CD4-positive, CD25-positive, alpha-beta regulatory T cell (primary cell): ENCODE results near the gene GIT2. TPM values are rescaled to one million over a fixed set of nuclear protein-coding genes. Genes with fewer than 3 reads are reported as not detected.

Experiments used
- ATAC-seq, 2 donors: fragments of 150-1000 bp; cut with Tn5 transposase; one replicate each; pipeline ENCODE4 v1.10.0; 2021; ENCODE audit warnings: low read depth in 2 of 2, moderate number of reproducible peaks in 2 of 2, moderate library complexity in 1 of 2
- DNase-seq, 3 donors: peaks; one replicate each; pipeline versions ENCODE4 v3.0.0 to v3.0.0-alpha.2; 2012 to 2022; ENCODE audit warnings: mixed read lengths in 1 of 3
- H3K27ac ChIP-seq: one replicate; pipeline ENCODE4 v1.7.0; 2013; ENCODE audit warnings: mild to moderate bottlenecking, low read length; ENCODE audit not compliant: insufficient read depth, poor library complexity, severe bottlenecking
- H3K27me3 ChIP-seq: one replicate; pipeline ENCODE4 v1.7.0; 2013; ENCODE audit warnings: low read length; ENCODE audit not compliant: control insufficient read depth, insufficient read depth
- H3K36me3 ChIP-seq: one replicate; pipeline ENCODE4 v1.7.0; 2013; ENCODE audit warnings: mild to moderate bottlenecking, low read length, moderate library complexity; ENCODE audit not compliant: control insufficient read depth, insufficient read depth
- H3K4me1 ChIP-seq: 2 replicates; pipeline ENCODE4 v1.7.0; 2013; ENCODE audit warnings: mild to moderate bottlenecking, low read length; ENCODE audit not compliant: insufficient read depth, control insufficient read depth, poor library complexity, severe bottlenecking
- H3K4me3 ChIP-seq: one replicate; pipeline ENCODE4 v1.7.0; 2013; ENCODE audit warnings: low read depth, mild to moderate bottlenecking, low read length, moderate library complexity
- H3K9me3 ChIP-seq, 2 experiments: 1 replicate in 1 of 2; 2 replicates in 1 of 2; pipeline ENCODE4 v1.7.0; 2013; ENCODE audit warnings: low read length in 2 of 2, mild to moderate bottlenecking in 1 of 2, moderate library complexity in 1 of 2; ENCODE audit not compliant: control insufficient read depth in 2 of 2
- H3K27ac Mint-ChIP-seq, 3 donors: one replicate each; pipeline ENCODE4 v1.8.0; 2020 to 2022; ENCODE audit warnings: mild to moderate bottlenecking in 3 of 3, mixed read lengths in 3 of 3, moderate library complexity in 2 of 3
- H3K27me3 Mint-ChIP-seq: one replicate; pipeline ENCODE4 v1.8.0; 2022; ENCODE audit warnings: mild to moderate bottlenecking, mixed read lengths
- H3K36me3 Mint-ChIP-seq: one replicate; pipeline ENCODE4 v1.8.0; 2020; ENCODE audit warnings: mixed read lengths
- H3K4me1 Mint-ChIP-seq, 4 donors: one replicate each; pipeline ENCODE4 v1.8.0; 2020 to 2022; ENCODE audit warnings: mixed read lengths in 4 of 4, mild to moderate bottlenecking in 1 of 4
- H3K4me3 Mint-ChIP-seq, 4 donors: one replicate each; pipeline ENCODE4 v1.8.0; 2020 to 2022; ENCODE audit warnings: mild to moderate bottlenecking in 4 of 4, mixed read lengths in 4 of 4, moderate library complexity in 3 of 4
- H3K9me3 Mint-ChIP-seq, 7 donors: one replicate each; pipeline ENCODE4 v1.8.0; 2020 to 2022; ENCODE audit warnings: mixed read lengths in 7 of 7, mild to moderate bottlenecking in 3 of 7, moderate library complexity in 2 of 7
- polyA plus RNA-seq, 4 donors: library from polyadenylated mRNA; unstranded; fragments of 300-500 nt; fragmentation: Illumina TruSeq; gene quantifications; one replicate each; pipeline ENCODE4 v1.2.3, GENCODE V29; 2021
- total RNA-seq: library from RNA; stranded (reverse); gene quantifications from one replicate; pipeline ENCODE4 v1.2.3, GENCODE V29; 2022

The GIT2 gene
- total and polyA plus RNA-seq, 5 donors from 2014 or later, result 79.0 to 95.3 (median 81.7) TPM

DNA sequence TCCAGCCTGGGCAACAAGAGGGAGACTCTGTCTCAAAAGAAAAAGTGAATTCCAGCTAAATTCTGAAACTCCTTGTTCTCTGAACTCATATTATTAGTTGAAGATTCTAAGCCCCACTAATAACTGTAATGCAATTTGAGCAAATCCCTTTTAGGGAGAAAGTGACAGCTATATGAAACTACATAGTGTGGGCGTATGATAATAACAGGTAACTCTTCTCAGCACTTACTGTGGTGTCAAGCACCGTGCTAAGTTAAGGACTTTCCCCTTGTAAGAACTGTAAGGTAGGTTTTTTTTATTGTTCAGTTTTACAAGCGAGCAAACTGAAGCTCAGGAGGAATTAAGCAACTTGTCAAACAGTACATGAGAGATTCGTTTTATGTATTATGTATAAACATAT lies 8.4 kb upstream of the GIT2 start:
- Histone ChIP-seq H3K36me3 (peaks cover 7% of the 10 kb centered on the region), H3K9me3 (no peaks in the 10 kb centered on the region), H3K4me1 (peaks cover 53% of the 10 kb centered on the region), H3K4me3 (peak overlapping the region; percentile 41), H3K27ac (peak overlapping the region; percentile 30), H3K27me3 (no peaks in the 10 kb centered on the region)
- no peaks in the 10 kb centered on the region for H3K27me3 Mint-ChIP-seq
- DNase-seq, result peak in 1 of 3 donors; percentile 33
- H3K9me3 Mint-ChIP-seq, result no peaks in the 10 kb centered on the region
- peak overlapping the region; percentile 59 to 94 (median 78) for H3K27ac Mint-ChIP-seq
- H3K4me3 Mint-ChIP-seq, result peak overlapping the region in 3 of 4 donors; percentile 53 to 77 (median 54)
- H3K4me1 Mint-ChIP-seq, result peaks cover 16 to 93% (median 66%) of the 10 kb centered on the region in 4 donors
- H3K36me3 Mint-ChIP-seq, result peaks cover 7% of the 10 kb centered on the region
- peak; percentile 43 to 55 for ATAC-seq

DNA sequence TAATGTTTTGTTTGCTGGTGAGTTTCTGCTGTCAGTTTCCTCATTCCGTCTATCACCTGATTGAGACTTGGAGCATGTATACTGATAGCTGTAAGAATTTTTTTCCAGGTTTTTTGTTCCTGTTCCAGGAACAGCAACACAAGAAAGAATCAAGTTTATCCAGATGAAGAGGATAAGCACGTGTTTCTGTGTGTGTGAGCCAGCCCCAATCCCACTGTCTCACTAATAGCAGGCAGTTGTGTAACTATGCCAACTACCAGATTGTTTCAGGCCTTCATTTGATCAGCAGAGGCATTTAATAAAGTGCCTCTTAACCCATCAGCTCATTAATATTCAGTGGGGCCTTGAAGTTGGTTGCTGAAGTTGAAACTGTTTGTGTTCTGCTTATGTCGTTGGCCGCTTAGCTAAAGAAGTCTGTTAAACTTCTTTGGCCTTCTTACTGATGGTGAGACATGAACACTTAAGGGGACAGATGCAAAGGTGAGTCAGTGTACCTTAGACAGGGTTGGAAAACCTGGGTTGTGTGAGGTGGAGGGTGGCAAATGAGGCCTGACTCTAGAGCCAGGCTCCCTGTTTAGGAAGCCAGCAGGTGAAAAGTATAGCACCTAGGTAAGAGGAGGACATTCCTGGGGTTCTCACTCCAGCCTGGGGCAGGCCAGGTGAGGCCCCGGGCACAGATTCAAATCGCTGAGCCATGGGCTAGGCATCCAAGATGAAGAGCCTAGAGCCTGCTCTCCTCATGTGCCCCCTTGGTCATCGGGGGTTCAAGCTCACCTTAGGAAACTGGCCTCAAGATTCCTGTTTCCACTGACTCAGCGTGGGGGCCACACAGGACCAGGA lies 6.7 kb upstream of the GIT2 start:
- Histone ChIP-seq H3K27me3 (no peaks in the 10 kb centered on the region), H3K4me1 (peaks cover 57% of the 10 kb centered on the region), H3K9me3 (no peaks in the 10 kb centered on the region), H3K27ac (no peak overlapping the region), H3K36me3 (peaks cover 7% of the 10 kb centered on the region), H3K4me3 (no peak overlapping the region)
- Mint-ChIP-seq H3K27me3 (no peaks in the 10 kb centered on the region), H3K27ac (peak overlapping the region; percentile 81 to 94 (median 91)), H3K36me3 (peaks cover 4% of the 10 kb centered on the region), H3K4me3 (peak overlapping the region; percentile 41 to 51 (median 48)), H3K4me1 (peaks cover 15 to 91% (median 62%) of the 10 kb centered on the region in 4 donors), H3K9me3 (no peaks in the 10 kb centered on the region)
- no peak for ATAC-seq
- DNase-seq, result no peak

DNA sequence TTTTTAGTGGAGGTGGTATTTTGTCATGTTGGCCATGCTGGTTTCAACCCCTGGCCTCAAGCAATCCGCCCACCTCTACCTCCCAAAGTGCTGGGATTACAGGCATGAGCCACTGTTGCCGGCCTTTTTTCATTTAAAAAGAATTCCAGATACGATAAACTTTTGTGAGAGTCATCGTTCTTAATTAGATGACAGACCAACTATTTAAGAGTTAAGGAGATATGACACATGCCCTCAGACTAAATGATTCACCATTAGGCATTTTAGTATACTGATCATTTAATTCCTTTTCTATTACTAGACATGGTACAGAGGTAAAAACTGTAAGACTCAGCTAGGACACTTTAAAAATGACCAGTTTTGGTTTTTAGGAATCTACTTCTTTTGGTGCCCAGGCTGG lies 5.4 kb upstream of the GIT2 start:
- ATAC-seq (no peak), DNase-seq (no peak)
- Histone ChIP-seq H3K4me1 (peaks cover 55% of the 10 kb centered on the region), H3K27ac (no peak overlapping the region), H3K27me3 (no peaks in the 10 kb centered on the region), H3K9me3 (no peaks in the 10 kb centered on the region), H3K36me3 (peaks cover 7% of the 10 kb centered on the region), H3K4me3 (no peak overlapping the region)
- peaks cover 20 to 92% (median 61%) of the 10 kb centered on the region in 4 donors for H3K4me1 Mint-ChIP-seq
- H3K27ac Mint-ChIP-seq, result no peak overlapping the region
- no peaks in the 10 kb centered on the region for H3K27me3 Mint-ChIP-seq
- H3K4me3 Mint-ChIP-seq, result peak overlapping the region; percentile 29 to 100 (median 72)
- no peaks in the 10 kb centered on the region for H3K9me3 Mint-ChIP-seq
- H3K36me3 Mint-ChIP-seq, result peaks cover 3% of the 10 kb centered on the region

DNA sequence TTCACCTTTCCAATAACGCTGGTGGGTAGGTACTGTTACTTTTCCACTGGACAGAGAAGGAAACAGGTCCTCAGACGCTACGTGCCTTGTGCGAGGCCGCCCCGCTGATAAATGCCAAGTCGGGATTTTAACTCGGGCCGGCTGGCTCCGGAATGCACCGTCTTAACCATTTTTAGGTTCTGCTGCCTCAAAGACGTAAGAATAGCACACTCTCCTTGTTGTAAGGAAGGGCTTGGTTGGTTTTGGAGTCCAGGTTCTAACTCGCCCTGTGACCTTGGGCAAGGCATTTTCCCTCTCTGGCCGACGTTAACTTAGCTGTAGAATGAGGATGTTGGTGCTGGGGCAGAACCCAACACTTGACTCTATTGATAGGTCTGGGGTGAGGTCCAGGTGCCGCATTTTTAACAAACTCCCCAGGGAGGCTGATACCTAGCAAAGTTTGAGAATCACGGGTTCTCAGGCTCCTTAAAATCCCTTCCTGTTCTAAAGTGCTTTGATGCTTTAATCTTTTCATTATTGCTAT lies 3.9 kb upstream of the GIT2 start:
- peaks cover 7% of the 10 kb centered on the region for H3K36me3 ChIP-seq
- no peak for ATAC-seq
- H3K4me3 ChIP-seq, result peak overlapping the region; percentile 83
- H3K27me3 ChIP-seq, result no peaks in the 10 kb centered on the region
- Mint-ChIP-seq H3K27me3 (no peaks in the 10 kb centered on the region), H3K9me3 (no peaks in the 10 kb centered on the region), H3K36me3 (no peaks in the 10 kb centered on the region), H3K4me3 (peak overlapping the region; percentile 98 to 100 (median 99)), H3K4me1 (peaks cover 19 to 84% (median 57%) of the 10 kb centered on the region in 4 donors), H3K27ac (peak overlapping the region; percentile 66 to 96 (median 94))
- peaks cover 49% of the 10 kb centered on the region for H3K4me1 ChIP-seq
- no peaks in the 10 kb centered on the region for H3K9me3 ChIP-seq
- peak overlapping the region; percentile 49 for H3K27ac ChIP-seq
- peak in 1 of 3 donors; percentile 39 for DNase-seq

DNA sequence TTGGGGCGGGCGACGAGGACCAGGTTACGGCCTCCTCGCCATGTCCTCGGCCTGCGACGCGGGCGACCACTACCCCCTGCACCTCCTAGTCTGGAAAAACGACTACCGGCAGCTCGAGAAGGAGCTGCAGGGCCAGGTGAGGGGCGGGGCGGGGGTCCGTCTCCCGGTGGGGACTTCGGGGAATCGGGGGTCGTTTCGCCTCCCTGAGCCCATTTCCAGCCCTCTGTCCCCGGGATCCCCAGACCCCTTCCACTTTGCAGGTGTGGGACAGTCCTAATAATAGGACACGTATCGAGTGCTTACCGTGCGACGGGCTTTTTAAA lies 3.4 kb upstream of the GIT2 start:
- Histone ChIP-seq H3K4me1 (peaks cover 49% of the 10 kb centered on the region), H3K27ac (peak overlapping the region; percentile 49), H3K4me3 (peak overlapping the region; percentile 83), H3K9me3 (no peaks in the 10 kb centered on the region), H3K36me3 (peaks cover 7% of the 10 kb centered on the region), H3K27me3 (no peaks in the 10 kb centered on the region)
- H3K27me3 Mint-ChIP-seq, result no peaks in the 10 kb centered on the region
- no peaks in the 10 kb centered on the region for H3K9me3 Mint-ChIP-seq
- ATAC-seq, result no peak
- no peaks in the 10 kb centered on the region for H3K36me3 Mint-ChIP-seq
- peaks cover 21 to 84% (median 58%) of the 10 kb centered on the region in 4 donors for H3K4me1 Mint-ChIP-seq
- peak overlapping the region; percentile 66 to 96 (median 94) for H3K27ac Mint-ChIP-seq
- DNase-seq, result peak in 1 of 3 donors; percentile 22
- H3K4me3 Mint-ChIP-seq, result peak overlapping the region; percentile 98 to 100 (median 99)

DNA sequence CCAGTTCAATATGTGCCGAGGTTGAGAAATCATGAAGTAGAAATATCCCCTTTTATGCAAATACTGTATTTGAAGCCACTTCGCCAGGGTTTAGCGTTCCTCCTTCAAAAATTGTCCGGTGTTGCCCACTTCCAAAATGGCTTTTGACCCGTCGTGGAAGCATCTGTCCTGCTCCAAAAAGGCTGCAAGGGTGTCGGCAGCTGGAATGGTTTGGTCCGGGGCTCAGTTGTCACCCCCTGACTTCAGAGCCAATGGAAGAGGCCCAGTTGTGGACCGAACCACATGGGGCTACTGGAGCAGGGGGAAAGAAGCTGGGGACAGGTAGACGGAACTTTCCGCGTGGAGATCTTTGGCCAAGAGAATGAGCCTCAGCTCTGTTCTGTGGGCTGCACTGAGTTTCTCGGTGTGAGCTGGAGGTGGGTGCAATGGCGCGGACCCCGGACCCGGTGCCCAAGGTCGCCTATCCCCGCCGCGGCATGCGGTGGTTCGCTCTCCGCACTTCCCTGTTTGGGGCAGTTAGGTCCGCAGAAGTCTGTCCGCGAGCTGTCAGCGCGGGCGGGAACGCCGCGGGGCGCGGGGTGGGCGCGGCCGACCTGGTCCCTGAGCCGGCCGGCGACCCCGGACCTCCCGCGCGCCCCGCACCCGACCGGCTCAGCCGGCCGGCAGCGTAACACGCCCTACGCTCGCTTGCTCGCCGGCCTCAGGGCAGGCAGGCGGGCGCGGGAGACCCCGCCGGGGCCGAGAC lies 2.9 kb upstream of the GIT2 start, which contains the start of gene ANKRD13A:
TSS of gene ANKRD13A (plus strand) at position 527 of the 745 bp plus-strand sequence. CDS start 259 bp downstream, outside the sequence.
- Mint-ChIP-seq H3K36me3 (no peaks in the 10 kb centered on the region), H3K4me1 (peaks cover 26 to 85% (median 58%) of the 10 kb centered on the region in 4 donors), H3K27ac (peak within 1 kb of the TSS; percentile 97 to 99 (median 99)), H3K27me3 (no peaks in the 10 kb centered on the region), H3K9me3 (no peaks in the 10 kb centered on the region), H3K4me3 (peak within 1 kb of the TSS; percentile 98 to 100 (median 99))
- DNase-seq (peak; percentile 85 to 96 (median 92)), ATAC-seq (peak; percentile 70 to 75)
- Histone ChIP-seq H3K4me1 (peaks cover 49% of the 10 kb centered on the region), H3K27ac (peak within 1 kb of the TSS; percentile 66), H3K9me3 (no peaks in the 10 kb centered on the region), H3K4me3 (peak within 1 kb of the TSS; percentile 90), H3K36me3 (peaks cover 7% of the 10 kb centered on the region), H3K27me3 (no peaks in the 10 kb centered on the region)

DNA sequence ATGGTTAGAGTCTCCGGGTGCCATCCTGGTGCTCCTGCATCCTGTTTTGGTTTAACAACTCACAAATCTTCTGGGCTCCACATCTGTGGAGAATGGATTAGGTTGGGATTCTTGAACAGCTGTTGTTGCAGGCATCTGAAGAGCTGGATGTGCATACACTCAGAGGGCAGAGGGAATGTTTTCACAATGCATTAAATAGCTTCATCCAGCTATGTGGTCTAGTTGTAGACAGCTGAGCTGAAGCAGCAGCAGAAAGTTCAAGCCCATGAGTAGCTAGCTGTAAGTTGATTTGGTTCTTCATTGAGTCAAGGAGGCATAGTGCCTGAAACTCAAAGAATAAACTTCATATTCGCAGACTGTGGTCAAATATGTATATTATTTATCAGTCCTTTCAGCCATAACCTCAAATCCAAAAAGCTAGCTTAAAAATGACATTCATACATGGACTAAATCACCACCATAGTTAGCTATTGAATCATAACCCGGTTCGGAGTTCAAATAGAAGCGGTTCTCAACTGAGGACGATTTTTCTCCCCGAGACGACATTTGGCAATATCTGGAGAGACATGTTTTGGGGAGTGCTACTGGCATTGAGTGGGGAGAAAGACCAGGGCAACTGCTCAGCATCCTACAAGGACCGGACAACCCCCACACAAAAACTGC lies 2.2 kb upstream of the GIT2 start:
- Mint-ChIP-seq H3K4me1 (peaks cover 27 to 84% (median 58%) of the 10 kb centered on the region in 4 donors), H3K9me3 (no peaks in the 10 kb centered on the region), H3K36me3 (no peaks in the 10 kb centered on the region), H3K4me3 (peak overlapping the region; percentile 86 to 99 (median 94)), H3K27ac (peak overlapping the region; percentile 97 to 99 (median 99)), H3K27me3 (no peaks in the 10 kb centered on the region)
- no peaks in the 10 kb centered on the region for H3K9me3 ChIP-seq
- H3K4me1 ChIP-seq, result peaks cover 52% of the 10 kb centered on the region
- peak overlapping the region; percentile 90 for H3K4me3 ChIP-seq
- DNase-seq, result peak in 1 of 3 donors; percentile 17
- no peak for ATAC-seq
- peak overlapping the region; percentile 66 for H3K27ac ChIP-seq
- H3K36me3 ChIP-seq, result peaks cover 7% of the 10 kb centered on the region
- H3K27me3 ChIP-seq, result no peaks in the 10 kb centered on the region
